Retinal pigment epithelial cell (primary cell): ENCODE data around the gene NDUFB10.

Experiments
- DNase-seq: peaks from one replicate; pipeline ENCODE4 v3.0.0-alpha.2; 2010; ENCODE audit warnings: low read depth
- H3K4me3 ChIP-seq: 2 replicates; pipeline ENCODE4 v1.5.1; 2011; ENCODE audit warnings: mild to moderate bottlenecking, low read length, control low read depth, moderate library complexity
- CTCF ChIP-seq: conservative IDR thresholded peaks from 2 replicates; pipeline ENCODE4 v1.5.1; 2011; ENCODE audit warnings: low read depth, low read length, control low read depth, inconsistent platforms

The NDUFB10 gene

GRCh38 chr16:1991135-1991551 lies 31.8 kb downstream of the NDUFB10 start:
- no peak for TF ChIP-seq CTCF
- no peak for DNase-seq
- H3K4me3 ChIP-seq = no peak overlapping the region

GRCh38 chr16:1991588-1991947 lies 32.2 kb downstream of the NDUFB10 start:
- no peak for TF ChIP-seq CTCF
- no peak for DNase-seq
- no peak overlapping the region for H3K4me3 ChIP-seq

GRCh38 chr16:1991948-1992703 lies 32.8 kb downstream of the NDUFB10 start:
- TF ChIP-seq CTCF = no peak
- no peak overlapping the region for H3K4me3 ChIP-seq
- peak; percentile 52 for DNase-seq

GRCh38 chr16:1992704-1993317 lies 33.5 kb downstream of the NDUFB10 start:
- TF ChIP-seq CTCF = no peak
- DNase-seq = no peak
- H3K4me3 ChIP-seq = no peak overlapping the region

- TF ChIP-seq CTCF = no peak
- no peak overlapping the region for H3K4me3 ChIP-seq
- no peak for DNase-seq
These were observed 34.4 kb downstream of the NDUFB10 start for GRCh38 chr16:1993731-1994131.

- no peak for TF ChIP-seq CTCF
- DNase-seq = no peak
- no peak overlapping the region for H3K4me3 ChIP-seq
These were observed 38.4 kb downstream of the NDUFB10 start for GRCh38 chr16:1997494-1998359.
